Heart right ventricle (tissue), 16 donors: Measurements from ENCODE around the gene EPHX1. TPM values are rescaled to one million over a fixed set of nuclear protein-coding genes. Genes with fewer than 3 reads are reported as not detected.

Experiments
- ATAC-seq, 8 donors: fragments of 200-7000 bp; cut with Tn5 transposase; one replicate each; pipeline ENCODE4 v1.9.1; 2020; ENCODE audit warnings: mild to moderate bottlenecking in 8 of 8, moderate library complexity in 8 of 8, moderate number of reproducible peaks in 1 of 8
- DNase-seq, 2 donors: peaks; one replicate each; pipeline ENCODE4 v3.0.0-alpha.2; 2020
- H3K27ac ChIP-seq, 10 donors: fragments of 200-600 bp; sonication (generic) in 2 of 10; one replicate each; pipeline versions ENCODE4 v1.5.0 to v1.8.0; 2020 to 2022; ENCODE audit warnings: mild to moderate bottlenecking in 3 of 10
- H3K27me3 ChIP-seq, 7 donors: fragments of 200-600 bp; one replicate each; pipeline ENCODE4 v1.8.0; 2021 to 2022; ENCODE audit warnings: mild to moderate bottlenecking in 2 of 7
- H3K36me3 ChIP-seq, 9 donors: fragments of 200-600 bp; sonication (generic) in 1 of 9; one replicate each; pipeline versions ENCODE4 v1.5.0 to v1.8.0; 2020 to 2022; ENCODE audit warnings: mild to moderate bottlenecking in 2 of 9
- H3K4me1 ChIP-seq, 9 donors: fragments of 200-600 bp; sonication (generic) in 1 of 9; one replicate each; pipeline versions ENCODE4 v1.5.0 to v1.8.0; 2020 to 2022; ENCODE audit warnings: mild to moderate bottlenecking in 4 of 9
- H3K4me3 ChIP-seq, 10 donors: fragments of 200-600 bp; sonication (generic) in 2 of 10; one replicate each; pipeline versions ENCODE4 v1.5.0 to v1.8.0; 2020 to 2022; ENCODE audit warnings: mild to moderate bottlenecking in 7 of 10, moderate library complexity in 2 of 10
- H3K9me3 ChIP-seq, 11 donors: fragments of 200-600 bp in 10 of 11; sonication (generic) in 2 of 11; one replicate each; pipeline versions ENCODE4 v1.5.0 to v1.8.0; 2013 to 2022; ENCODE audit warnings: mild to moderate bottlenecking in 2 of 11, control low read depth in 1 of 11, moderate library complexity in 1 of 11
- CTCF ChIP-seq, 9 donors: fragments of 200-600 bp; sonication (generic) in 2 of 9; IDR thresholded peaks; one replicate each; pipeline versions ENCODE4 v1.5.0 to v1.8.0; 2021 to 2022; ENCODE audit warnings: antibody characterized with exemption in 9 of 9, mild to moderate bottlenecking in 5 of 9, moderate library complexity in 1 of 9
- WGBS, 2 donors: extraction: QIAGEN DNeasy Blood & Tissue Kit; methylation state at CpG; one replicate each; pipeline ENCODE4 v1.1.7; 2013; ENCODE audit warnings: inconsistent platforms in 1 of 2; 5-methylcytosine and 5-hydroxymethylcytosine counted together
- intact Hi-C, 10 donors: fragments of 100-400 bp; cut with DNase I; formaldehyde crosslinking; loops; one replicate each; pipeline versions ENCODE4 v1.11.1 to v1.14.2; 2022
- polyA plus RNA-seq, 2 donors: library from polyadenylated mRNA; stranded (reverse); fragments of 200-250 nt; gene quantifications; one replicate each; pipeline ENCODE4 v1.2.3, GENCODE V29; 2013
- total RNA-seq, 10 donors: library from RNA; stranded (reverse); fragmentation: NEBNext Ultra II Directional in 3 of 10; extraction: Animal tissue kit (Norgen Biotek cat#: 25700) in 3 of 10; gene quantifications; one replicate each; pipeline versions ENCODE4 v1.2.1 to v1.2.4, GENCODE V29; 2021 to 2023
- donor health status: Arrhythmogenic right ventricular cardiomyopathy.
- donor health status: ischemic (EF 13 %, LVEDD 7.1; RV severe dilation, severe dysfunction).
- donor health status: healthy with polysubstance abuse.
- donor health status: DM: no; HTN: yes; CAD: no.
- donor health status: DM: no; HTN: no; CAD: no.
- donor health status: ischemic (EF 25% LVEDD 6.9; RV normal size, moderate dysfunction).
- donor health status: ischemic (EF 25% LVEDD 5.7; RV mildly dilated, moderate dysfunction).
- donor health status: healthy.
- donor health status: DM: yes; HTN: yes; CAD: no.
- donor health status: Ischemic cardiomyopathy.
- donor health status: ischemic (EF 35%, LVEDD 5.7; RV mildly dilated, moderate dysfunction).
- donor health status: nonischemic (EF 11% LVEDD 7.7; RV severe dilation, severe dysfunction).
- donor health status: DM: yes; HTN: yes; CAD: no.
- donor health status: PGD.
- donor health status: ischemic (EF 29% LVEDD 5.4; RV normal size, mild dysfunction).
- donor health status: nonischemic (EF 23%, LVEDD 6.1; RV moderate dilation, normal function).

Gene EPHX1
- total and polyA plus RNA-seq, 12 donors, result 31.5 to 80.8 (median 43.2) TPM

GRCh38 chr1:225766967-225767633 lies 42.8 kb upstream of the EPHX1 start:
- Histone ChIP-seq H3K9me3 (no peaks in the 10 kb centered on the region), H3K4me3 (no peak overlapping the region), H3K36me3 (no peaks in the 10 kb centered on the region), H3K27ac (peak overlapping the region; percentile 46 to 89 (median 77)), H3K27me3 (no peaks in the 10 kb centered on the region), H3K4me1 (peaks cover 27 to 94% (median 72%) of the 10 kb centered on the region in 9 donors)
- DNase-seq, result peak in 1 of 2 donors; percentile 65
- ATAC-seq, result peak; percentile 29 to 77 (median 52)
- TF ChIP-seq CTCF (IDR thresholded peaks at IDR 0.05), result no peak
- 31 to 40% methylated on average over 8 of the region's 8 CpGs for WGBS, 2 donors
- intact Hi-C loops, result loop anchor here in 5 of 10 donors (2.0 to 10.0 kb wide), 5 partner anchors 72 to 282 kb away; partner anchors contain the start of gene ENAH (in 1 of the 5)

DNA sequence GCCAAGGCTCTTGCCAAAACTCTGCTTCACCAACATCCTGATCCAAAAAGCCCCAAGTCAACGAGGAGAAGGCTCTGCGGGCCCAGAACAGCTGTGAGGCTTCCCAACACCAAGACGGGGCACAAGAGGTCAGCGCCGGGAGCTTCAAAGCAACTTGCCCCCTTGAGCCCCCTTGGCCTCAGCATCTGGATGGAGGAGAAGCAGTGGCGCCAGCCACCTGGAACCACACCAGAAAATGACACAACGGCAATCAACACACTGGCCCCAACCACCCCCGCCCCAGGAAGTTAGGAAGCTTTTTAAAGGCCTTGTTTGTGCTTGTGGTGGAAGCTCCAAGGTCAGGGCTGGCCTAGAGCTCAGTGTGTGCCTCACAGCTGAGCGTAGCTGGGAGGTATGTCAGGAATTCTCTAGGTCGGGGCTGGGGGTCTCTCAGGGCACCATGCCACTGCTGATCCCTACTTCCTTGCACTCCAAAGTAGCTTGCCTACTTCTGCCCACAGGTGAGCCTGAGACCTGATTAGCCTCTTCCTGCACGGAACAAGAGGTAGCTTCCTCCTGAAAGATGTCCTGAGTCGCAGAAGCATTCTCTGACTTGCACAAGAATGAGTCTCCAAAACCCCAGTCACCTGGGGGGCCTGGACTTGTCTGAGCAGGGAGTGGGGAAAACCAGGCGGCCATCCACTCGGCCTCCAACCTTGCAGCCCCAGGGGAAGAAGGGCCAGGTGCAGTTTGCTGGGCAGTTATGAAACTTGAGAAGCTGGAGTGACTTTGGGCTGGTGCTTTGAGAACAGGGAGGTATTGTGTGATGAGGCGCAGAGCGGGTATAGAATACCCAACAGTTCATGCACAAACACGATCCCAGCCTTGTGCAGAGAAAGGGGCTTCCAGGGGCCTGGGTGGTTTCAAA lies 42.0 kb upstream of the EPHX1 start:
- Histone ChIP-seq H3K27me3 (no peaks in the 10 kb centered on the region), H3K27ac (peak overlapping the region; percentile 46 to 89 (median 77)), H3K4me1 (peaks cover 27 to 94% (median 72%) of the 10 kb centered on the region in 9 donors), H3K36me3 (no peaks in the 10 kb centered on the region), H3K4me3 (no peak overlapping the region), H3K9me3 (no peaks in the 10 kb centered on the region)
- peak; percentile 49 to 72 (median 67) for ATAC-seq
- no peak for TF ChIP-seq CTCF (IDR thresholded peaks at IDR 0.05)
- DNase-seq, result peak; percentile 79 to 82
- intact Hi-C loops, result loop anchor here in 5 of 10 donors (2.0 to 10.0 kb wide), 5 partner anchors 73 to 283 kb away; partner anchors contain the start of gene ENAH (in 1 of the 5)
- 49 to 51% methylated on average over 17 of the region's 17 CpGs for WGBS, 2 donors

- WGBS, 2 donors, result 79 to 85% methylated on average over 9 of the region's 9 CpGs
- H3K4me3 ChIP-seq, result no peak overlapping the region
- ATAC-seq, result no peak
Observed at GRCh38 chr1:225768662-225769426, 41.1 kb upstream of the EPHX1 start.

More at GRCh38 chr1:225768662-225769426, 41.1 kb upstream of the EPHX1 start:
- Histone ChIP-seq H3K4me1 (peaks cover 25 to 88% (median 62%) of the 10 kb centered on the region in 9 donors), H3K36me3 (no peaks in the 10 kb centered on the region), H3K27me3 (no peaks in the 10 kb centered on the region), H3K9me3 (no peaks in the 10 kb centered on the region), H3K27ac (peak overlapping the region in 9 of 10 donors; percentile 68 to 89 (median 77))
- intact Hi-C loops, result loop anchor here in 3 of 10 donors (5.0 to 10.0 kb wide), 3 partner anchors 112 to 202 kb away; partner anchors contain the start of gene ENAH (in 1 of the 3)
- DNase-seq, result no peak
- no peak for TF ChIP-seq CTCF (IDR thresholded peaks at IDR 0.05)
